SK-N-SH (cell line): ENCODE measurements around the gene GTF2E1. TPM values are rescaled to one million over a fixed set of nuclear protein-coding genes. Genes with fewer than 3 reads are reported as not detected.

Source experiments
- CTCF ChIA-PET: fragments of 300-600, 350-600 bp; formaldehyde crosslinking; extraction: SDS; loops from one replicate; lab custom pipeline; 2021; lab: Yijun Ruan, JAX
- POLR2A ChIA-PET: fragments of 350-600 bp; sonication (Branson Sonifier 250); formaldehyde crosslinking; extraction: SDS; loops from one replicate; lab custom pipeline; 2020; ENCODE audit warnings: antibody characterized with exemption, inconsistent platforms; lab: Yijun Ruan, JAX
- DNase-seq: peaks from one replicate; pipeline ENCODE4 v3.0.0; 2012
- H2AFZ ChIP-seq: fragments of 200-600 bp; sonication (generic); 2 replicates; pipeline ENCODE4 v1.8.1; 2016; ENCODE audit warnings: antibody characterized with exemption, mild to moderate bottlenecking, low read depth
- H3F3A ChIP-seq: fragments of 200-600 bp; sonication (generic); replicated peaks from 2 replicates; pipeline ENCODE3; 2016; ENCODE audit warnings: antibody characterized with exemption, mild to moderate bottlenecking; ENCODE audit not compliant: insufficient read depth
- H3K27ac ChIP-seq, 2 experiments: fragments of 200-500 bp in 1 of 2; fragments of 200-600 bp in 1 of 2; sonication (Bioruptor generic) in 1 of 2; sonication (generic), shearing (Covaris generic) in 1 of 2; 2 replicates each; pipeline versions ENCODE4 v1.5.1 to v1.6.1; 2014 to 2016; ENCODE audit warnings: low read depth in 2 of 2, inconsistent platforms in 1 of 2, low read length in 1 of 2, mild to moderate bottlenecking in 1 of 2, mixed read lengths in 1 of 2
- H3K27me3 ChIP-seq: fragments of 200-600 bp; sonication (generic), shearing (Covaris generic); 2 replicates; pipeline ENCODE4 v1.6.1; 2016; ENCODE audit warnings: mixed run types; ENCODE audit not compliant: insufficient read depth
- H3K36me3 ChIP-seq, 2 experiments: fragments of 200-500 bp in 1 of 2; fragments of 200-600 bp in 1 of 2; sonication (Bioruptor generic) in 1 of 2; sonication (generic) in 1 of 2; replicated peaks in 1 of 2; 2 replicates each; pipeline versions ENCODE3 to v1.5.1; 2014 to 2016; ENCODE audit warnings: low read length in 1 of 2, mild to moderate bottlenecking in 1 of 2; ENCODE audit not compliant: insufficient read depth in 2 of 2, control insufficient read depth in 1 of 2
- H3K4me1 ChIP-seq, 2 experiments: fragments of 200-500 bp in 1 of 2; fragments of 200-600 bp in 1 of 2; sonication (Bioruptor generic) in 1 of 2; sonication (generic), shearing (Covaris generic) in 1 of 2; 2 replicates each; pipeline versions ENCODE4 v1.5.1 to v1.6.1; 2014 to 2016; ENCODE audit warnings: low read depth in 1 of 2, low read length in 1 of 2, mixed run types in 1 of 2; ENCODE audit not compliant: insufficient read depth in 2 of 2, control insufficient read depth in 1 of 2
- H3K4me2 ChIP-seq: fragments of 200-600 bp; sonication (generic), shearing (Covaris generic); 2 replicates; pipeline ENCODE4 v1.6.1; 2017; ENCODE audit warnings: mixed run types
- H3K4me3 ChIP-seq, 2 experiments: fragments of 200-500 bp in 1 of 2; fragments of 200-600 bp in 1 of 2; sonication (Bioruptor generic) in 1 of 2; sonication (generic), shearing (Covaris generic) in 1 of 2; 2 replicates each; pipeline versions ENCODE4 v1.5.1 to v1.8.1; 2014 to 2016; ENCODE audit warnings: low read depth in 2 of 2, inconsistent platforms in 1 of 2, low read length in 1 of 2, mild to moderate bottlenecking in 1 of 2, mixed read lengths in 1 of 2, moderate library complexity in 1 of 2
- H3K79me2 ChIP-seq: fragments of 200-600 bp; sonication (generic); 2 replicates; pipeline ENCODE4 v1.8.1; 2017; ENCODE audit warnings: mild to moderate bottlenecking; ENCODE audit not compliant: insufficient read depth
- H3K9ac ChIP-seq: fragments of 200-600 bp; sonication (generic); 2 replicates; pipeline ENCODE4 v1.6.1; 2017; ENCODE audit warnings: mixed run types
- H3K9me2 ChIP-seq: fragments of 200-600 bp; sonication (generic); 2 replicates; pipeline ENCODE4 v1.6.1; 2017; ENCODE audit warnings: mixed run types
- H3K9me3 ChIP-seq: fragments of 200-600 bp; sonication (generic); 2 replicates; pipeline ENCODE4 v1.6.1; 2017; ENCODE audit warnings: mixed run types, mild to moderate bottlenecking, moderate library complexity
- H4K20me1 ChIP-seq: fragments of 200-600 bp; sonication (generic); 2 replicates; pipeline ENCODE4 v1.6.1; 2017; ENCODE audit warnings: mild to moderate bottlenecking, mixed run types; ENCODE audit not compliant: insufficient read depth
- ELF1 ChIP-seq: IDR thresholded peaks from 2 replicates; pipeline ENCODE4 v1.4.0; 2012
- EZH2phosphoT487 ChIP-seq: fragments of 200-600 bp; sonication (generic); IDR thresholded peaks from 2 replicates; pipeline ENCODE4 v1.6.1; 2017; ENCODE audit warnings: low read depth, mixed run types, mild to moderate bottlenecking, antibody characterized with exemption, moderate library complexity, borderline replicate concordance
- GABPA ChIP-seq: IDR thresholded peaks from 2 replicates; pipeline ENCODE4 v1.4.0; 2012; ENCODE audit warnings: low read depth, mild to moderate bottlenecking
- MEF2A ChIP-seq: IDR thresholded peaks from 2 replicates; pipeline ENCODE4 v1.4.0; 2012; ENCODE audit warnings: low read depth, borderline replicate concordance
- REST ChIP-seq: IDR thresholded peaks from 2 replicates; pipeline ENCODE4 v1.6.1; 2012; ENCODE audit warnings: mild to moderate bottlenecking, low read depth, low read length, moderate library complexity
- WGBS: methylation state at CpG from one replicate; pipeline ENCODE4 v1.1.6; 2017; ENCODE audit warnings: low lambda C conversion rate; 5-methylcytosine and 5-hydroxymethylcytosine counted together
- polyA plus RNA-seq, 3 experiments: library from polyadenylated mRNA; depleted of rRNA; stranded (reverse); fragments of >200 nt; gene quantifications; 2 replicates each; pipeline ENCODE4 v1.2.3, GENCODE V29; 2012
- TF ChIP-seq, protein P1 (sequence below): IDR thresholded peaks from 2 replicates; pipeline ENCODE4; 2012
- TF ChIP-seq, protein P2 (sequence below): IDR thresholded peaks from 2 replicates; pipeline ENCODE4 v1.4.0; 2012; ENCODE audit warnings: low read depth, borderline replicate concordance

GTF2E1 gene
- polyA plus RNA-seq, 1 of the 3 experiments (the other 2 are of a cell fraction) = 5.7 TPM

GRCh38 chr3:120699333-120699732 is 43.2 kb upstream of the GTF2E1 start:
- POLR2A ChIA-PET = no interaction called here

More at GRCh38 chr3:120699333-120699732, 43.2 kb upstream of the GTF2E1 start:
- CTCF ChIA-PET = interaction anchor here (1.0 to 1.5 kb wide), 4 partner anchors 15 to 96 kb away, joined by 3 read pairs; no protein-coding TSS in a partner anchor
- Histone ChIP-seq H2AFZ (no peak overlapping the region), H3K79me2 (no peaks in the 10 kb centered on the region; the same call in 1 of the 2 replicates), H3K27me3 (no peaks in the 10 kb centered on the region), H3K4me2 (no peak overlapping the region), H3K27ac (no peak overlapping the region), H3K4me1 (no peaks in the 10 kb centered on the region), H3F3A (no peaks in the 10 kb centered on the region), H3K9ac (no peak overlapping the region), H3K36me3 (peaks cover 8 to 17% of the 10 kb centered on the region in 2 experiments), H3K9me2 (no peaks in the 10 kb centered on the region), H3K9me3 (0 out of 2 replicates have a peak, but pooled peaks cover 6% of the 10 kb centered on the region), H3K4me3 (no peak overlapping the region), H4K20me1 (no peaks in the 10 kb centered on the region)
- DNase-seq = no peak
- 85% methylated on average over 3 of the region's 3 CpGs for WGBS
- TF ChIP-seq, protein P1, sequence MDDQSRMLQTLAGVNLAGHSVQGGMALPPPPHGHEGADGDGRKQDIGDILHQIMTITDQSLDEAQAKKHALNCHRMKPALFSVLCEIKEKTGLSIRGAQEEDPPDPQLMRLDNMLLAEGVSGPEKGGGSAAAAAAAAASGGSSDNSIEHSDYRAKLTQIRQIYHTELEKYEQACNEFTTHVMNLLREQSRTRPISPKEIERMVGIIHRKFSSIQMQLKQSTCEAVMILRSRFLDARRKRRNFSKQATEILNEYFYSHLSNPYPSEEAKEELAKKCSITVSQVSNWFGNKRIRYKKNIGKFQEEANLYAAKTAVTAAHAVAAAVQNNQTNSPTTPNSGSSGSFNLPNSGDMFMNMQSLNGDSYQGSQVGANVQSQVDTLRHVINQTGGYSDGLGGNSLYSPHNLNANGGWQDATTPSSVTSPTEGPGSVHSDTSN = no peak
- TF ChIP-seq GABPA (no peak), EZH2phosphoT487 (no peak), REST (no peak), MEF2A (no peak), ELF1 (no peak)
- TF ChIP-seq, protein P2, sequence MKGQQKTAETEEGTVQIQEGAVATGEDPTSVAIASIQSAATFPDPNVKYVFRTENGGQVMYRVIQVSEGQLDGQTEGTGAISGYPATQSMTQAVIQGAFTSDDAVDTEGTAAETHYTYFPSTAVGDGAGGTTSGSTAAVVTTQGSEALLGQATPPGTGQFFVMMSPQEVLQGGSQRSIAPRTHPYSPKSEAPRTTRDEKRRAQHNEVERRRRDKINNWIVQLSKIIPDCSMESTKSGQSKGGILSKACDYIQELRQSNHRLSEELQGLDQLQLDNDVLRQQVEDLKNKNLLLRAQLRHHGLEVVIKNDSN = no peak
